NCI-H2171 (cell line): ENCODE data around the gene ZBED3.

Experiments
- DNase-seq: peaks from one replicate; lab custom pipeline; 2025; lab: John Stamatoyannopoulos, UW

The ZBED3 gene

GRCh38 chr5:77076961-77077828 is 9.9 kb downstream of the ZBED3 start:
- no peak for DNase-seq

- DNase-seq = no peak
Observed at GRCh38 chr5:77074745-77075144, 12.3 kb downstream of the ZBED3 start.

- no peak for DNase-seq
Observed at GRCh38 chr5:77073667-77074066, 13.4 kb downstream of the ZBED3 start.

- DNase-seq = no peak
Observed at GRCh38 chr5:77066823-77067442, 20.2 kb downstream of the ZBED3 start.

- no peak for DNase-seq
Observed at GRCh38 chr5:77066184-77066583, 20.9 kb downstream of the ZBED3 start.

GRCh38 chr5:77065256-77065655 is 21.8 kb downstream of the ZBED3 start:
- DNase-seq = no peak

GRCh38 chr5:77064040-77064439 is 23.0 kb downstream of the ZBED3 start:
- no peak for DNase-seq

GRCh38 chr5:77046416-77047073 is 40.5 kb downstream of the ZBED3 start:
- no peak for DNase-seq

GRCh38 chr5:77035950-77036349 is 51.1 kb downstream of the ZBED3 start:
- no peak for DNase-seq

GRCh38 chr5:77033338-77033737 is 53.7 kb downstream of the ZBED3 start:
- DNase-seq = no peak

- DNase-seq = no peak
Observed at GRCh38 chr5:77032635-77033034, 54.5 kb downstream of the ZBED3 start.

- DNase-seq = no peak
Observed at GRCh38 chr5:77031891-77032290, 55.2 kb downstream of the ZBED3 start.

- peak; percentile 82 for DNase-seq
Observed at GRCh38 chr5:77030097-77031071, 56.7 kb downstream of the ZBED3 start, which contains the start of gene AGGF1. AGGF1 (plus strand) TSS chr5:77030404; CDS start chr5:77030767, 363 bp downstream.

GRCh38 chr5:77029376-77029885 is 57.7 kb downstream of the ZBED3 start:
- DNase-seq = no peak

GRCh38 chr5:77028631-77029375 is 58.3 kb downstream of the ZBED3 start:
- DNase-seq = no peak

GRCh38 chr5:77024490-77024889 is 62.6 kb downstream of the ZBED3 start:
- DNase-seq = no peak

GRCh38 chr5:77022511-77023417 is 64.3 kb downstream of the ZBED3 start:
- no peak for DNase-seq
